ENCODE results near the gene CPT1C.

GRCh38 chr19:49716154-49716553, 25.2 kb downstream of the CPT1C start:
- no peak for TF ChIP-seq EP300 (IDR thresholded peaks at IDR 0.05)
- TF ChIP-seq SMC3 (IDR thresholded peaks at IDR 0.05) = no peak
- TF ChIP-seq, protein P1, sequence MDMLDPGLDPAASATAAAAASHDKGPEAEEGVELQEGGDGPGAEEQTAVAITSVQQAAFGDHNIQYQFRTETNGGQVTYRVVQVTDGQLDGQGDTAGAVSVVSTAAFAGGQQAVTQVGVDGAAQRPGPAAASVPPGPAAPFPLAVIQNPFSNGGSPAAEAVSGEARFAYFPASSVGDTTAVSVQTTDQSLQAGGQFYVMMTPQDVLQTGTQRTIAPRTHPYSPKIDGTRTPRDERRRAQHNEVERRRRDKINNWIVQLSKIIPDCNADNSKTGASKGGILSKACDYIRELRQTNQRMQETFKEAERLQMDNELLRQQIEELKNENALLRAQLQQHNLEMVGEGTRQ (IDR thresholded peaks at IDR 0.05) = no peak
- TF ChIP-seq POLR2A (IDR thresholded peaks at IDR 0.05; ENCODE audit: low read length) = no peak
- no peak for TF ChIP-seq CTCF (IDR thresholded peaks at IDR 0.05)
- TF ChIP-seq ZFP36 (IDR thresholded peaks at IDR 0.05; ENCODE audit: borderline replicate concordance, partially characterized antibody) = no peak
- no peak for TF ChIP-seq RAD21 (conservative IDR thresholded peaks at IDR 0.05 in 1 of 2, IDR thresholded peaks at IDR 0.05 in 1 of 2)
- no peak for TF ChIP-seq MAFK (IDR thresholded peaks at IDR 0.05; ENCODE audit: partially characterized antibody)
- no peak for TF ChIP-seq EHMT2 (IDR thresholded peaks at IDR 0.05; ENCODE audit: low read depth)
